Lung (tissue), 12 donors: ENCODE measurements around the gene CDK19. TPM values are rescaled to one million over a fixed set of nuclear protein-coding genes. Genes with fewer than 3 reads are reported as not detected.
"Not testable (repeated sequence)": the region's sequence is repeated elsewhere in the genome, so short reads cannot be mapped to it uniquely, and the experiment has no call there.

Experiments
- ATAC-seq: fragments of 200-7000 bp; cut with Tn5 transposase; one replicate; pipeline ENCODE4 v1.9.1; 2020; ENCODE audit warnings: moderate number of reproducible peaks; ENCODE audit not compliant: insufficient read depth, low FRiP score
- DNase-seq, 3 donors: peaks; one replicate each; pipeline ENCODE4 v3.0.0-alpha.2; 2013 to 2017
- H3K27ac ChIP-seq, 2 donors: one replicate each; pipeline ENCODE4 v1.5.1; 2013; ENCODE audit warnings: mild to moderate bottlenecking in 2 of 2, moderate library complexity in 2 of 2, control low read depth in 1 of 2, inconsistent platforms in 1 of 2, low read depth in 1 of 2, low read length in 1 of 2
- H3K27me3 ChIP-seq, 3 donors: one replicate each; pipeline ENCODE4 v1.5.1; 2013; ENCODE audit warnings: low read length in 2 of 3; ENCODE audit not compliant: control insufficient read depth in 3 of 3, insufficient read depth in 3 of 3
- H3K36me3 ChIP-seq, 4 donors: one replicate each; pipeline ENCODE4 v1.5.1; 2013; ENCODE audit warnings: low read length in 4 of 4, mild to moderate bottlenecking in 1 of 4, moderate library complexity in 1 of 4; ENCODE audit not compliant: control insufficient read depth in 4 of 4, insufficient read depth in 4 of 4
- H3K4me1 ChIP-seq, 5 donors: one replicate each; pipeline ENCODE4 v1.5.1; 2013; ENCODE audit warnings: low read length in 5 of 5, mild to moderate bottlenecking in 2 of 5, moderate library complexity in 1 of 5; ENCODE audit not compliant: control insufficient read depth in 5 of 5, insufficient read depth in 5 of 5
- H3K4me3 ChIP-seq: one replicate; pipeline ENCODE4 v1.5.1; 2013; ENCODE audit warnings: mild to moderate bottlenecking, control low read depth, moderate library complexity
- H3K9ac ChIP-seq, 2 donors: one replicate each; pipeline ENCODE4 v1.5.1; 2013; ENCODE audit warnings: low read length in 2 of 2, control low read depth in 1 of 2; ENCODE audit not compliant: insufficient read depth in 1 of 2
- H3K9me3 ChIP-seq, 4 donors: one replicate each; pipeline ENCODE4 v1.5.1; 2013; ENCODE audit warnings: low read length in 3 of 4, mild to moderate bottlenecking in 1 of 4, moderate library complexity in 1 of 4; ENCODE audit not compliant: control insufficient read depth in 4 of 4, insufficient read depth in 3 of 4
- CTCF ChIP-seq: IDR thresholded peaks from 2 replicates; pipeline ENCODE4 v1.5.1; 2012; ENCODE audit warnings: mild to moderate bottlenecking; ENCODE audit errors: control extremely low read depth, extremely low read depth
- WGBS, 2 donors: extraction: QIAGEN DNeasy Blood & Tissue Kit; methylation state at CpG; one replicate each; pipeline ENCODE4 v1.1.7; 2013; 5-methylcytosine and 5-hydroxymethylcytosine counted together
- polyA plus RNA-seq, 2 donors: library from polyadenylated mRNA; stranded (reverse); fragments of 200-250 nt; gene quantifications; one replicate each; pipeline ENCODE4 v1.2.1, GENCODE V29; 2013
- total RNA-seq, 2 donors: library from RNA; depleted of rRNA in 1 of 2; stranded (reverse); fragments of >200 nt in 1 of 2; gene quantifications; one replicate each; pipeline ENCODE4 v1.2.1, GENCODE V29; 2014 to 2021
- donor health status: control.
- donor health status: control.
- donor health status: Bipolar disorder and iron deficiency.
- donor health status: healthy.
- donor health status: DM: yes; HTN: yes; CAD: no.

Gene CDK19
- total and polyA plus RNA-seq, 4 donors: 6.0 to 37.9 (median 10.4) TPM

GRCh38 chr6:110809792-110810191, 5.5 kb downstream of the CDK19 start:
- Histone ChIP-seq H3K36me3 (peaks cover 0 to 3% (median 0%) of the 10 kb centered on the region in 4 donors), H3K27ac (no peak overlapping the region), H3K4me1 (peaks cover 0 to 9% (median 5%) of the 10 kb centered on the region in 5 donors), H3K9ac (no peak overlapping the region), H3K9me3 (no peaks in the 10 kb centered on the region), H3K4me3 (no peak overlapping the region), H3K27me3 (no peaks in the 10 kb centered on the region)
- TF ChIP-seq CTCF: no peak
- ATAC-seq (no peak), DNase-seq (no peak)
- 92 to 93% methylated on average over 2 of the region's 2 CpGs for WGBS, 2 donors

GRCh38 chr6:110802175-110802574, 13.1 kb downstream of the CDK19 start:
- DNase-seq, ATAC-seq, H3K27me3 ChIP-seq, H3K4me3 ChIP-seq, H3K36me3 ChIP-seq, H3K9ac ChIP-seq, H3K27ac ChIP-seq, H3K4me1 ChIP-seq, H3K9me3 ChIP-seq: not testable (repeated sequence)
- WGBS, 2 donors: 96 to 98% methylated on average over 3 of the region's 3 CpGs

- H3K27ac ChIP-seq: no peak overlapping the region
- peaks cover 0 to 2% (median 0%) of the 10 kb centered on the region in 5 donors for H3K4me1 ChIP-seq
- ATAC-seq: no peak
- no peak overlapping the region for H3K4me3 ChIP-seq
- WGBS, 2 donors: 96 to 99% methylated on average over 4 of the region's 4 CpGs
- TF ChIP-seq CTCF: no peak
- DNase-seq: no peak
- no peaks in the 10 kb centered on the region for H3K36me3 ChIP-seq
- no peaks in the 10 kb centered on the region for H3K9me3 ChIP-seq
- H3K27me3 ChIP-seq: no peaks in the 10 kb centered on the region
- no peak overlapping the region for H3K9ac ChIP-seq
Measured at GRCh38 chr6:110800839-110801196, 14.5 kb downstream of the CDK19 start.

GRCh38 chr6:110800196-110800838, 15.0 kb downstream of the CDK19 start:
- Histone ChIP-seq H3K4me3 (no peak overlapping the region), H3K27ac (no peak overlapping the region), H3K9ac (no peak overlapping the region), H3K9me3 (no peaks in the 10 kb centered on the region), H3K36me3 (no peaks in the 10 kb centered on the region), H3K4me1 (peaks cover 0 to 1% (median 0%) of the 10 kb centered on the region in 5 donors), H3K27me3 (no peaks in the 10 kb centered on the region)
- 95 to 99% methylated on average over 5 of the region's 5 CpGs for WGBS, 2 donors
- DNase-seq: no peak
- no peak for TF ChIP-seq CTCF
- no peak for ATAC-seq
